ENCODE measurements around the gene ATXN7L3B. TPM values are rescaled to one million over a fixed set of nuclear protein-coding genes. Genes with fewer than 3 reads are reported as not detected.

ATXN7L3B gene
- total and polyA plus RNA-seq, 2 experiments from 2014 or later = 14.0 to 40.8 TPM

- no peak for TF ChIP-seq ZNF331 (CRISPR knock-in tag; IDR thresholded peaks at IDR 0.05; ENCODE audit: low read depth)
Measured at GRCh38 chr12:74584483-74585062, 46.9 kb downstream of the ATXN7L3B start (continued).

- Histone ChIP-seq H3K4me3 (no peak overlapping the region), H3K79me2 (replicated peaks; ENCODE audit: insufficient read depth) (no peaks in the 10 kb centered on the region), H3K4me1 (ENCODE audit: insufficient read depth) (peaks cover 9% of the 10 kb centered on the region), H3K27me3 (ENCODE audit: insufficient read depth) (no peaks in the 10 kb centered on the region), H3K27ac (ENCODE audit: low read depth) (no peak overlapping the region), H2AFZ (no peak overlapping the region), H3K9me2 (ENCODE audit: insufficient read depth) (no peaks in the 10 kb centered on the region), H3K4me2 (no peak overlapping the region), H3K36me3 (ENCODE audit: insufficient read depth) (no peaks in the 10 kb centered on the region), H3F3A (replicated peaks; ENCODE audit: low read depth) (no peaks in the 10 kb centered on the region), H4K20me1 (replicated peaks; ENCODE audit: insufficient read depth) (no peaks in the 10 kb centered on the region)
- H3K27ac Mint-ChIP-seq = no peak overlapping the region
- H3K27me3 Mint-ChIP-seq (ENCODE audit: insufficient read depth, low read depth, poor library complexity) = peaks cover 3% of the 10 kb centered on the region
- H3K4me1 Mint-ChIP-seq = peaks cover 7% of the 10 kb centered on the region; the same call in 2 of the 3 replicates
- no peak for DNase-seq (ENCODE audit: low spot score)
- no peak for TF ChIP-seq JUNB (IDR thresholded peaks at IDR 0.05; ENCODE audit: unreplicated experiment)
- no peak for TF ChIP-seq ZNF462 (CRISPR knock-in tag; IDR thresholded peaks at IDR 0.05)
- no peak for TF ChIP-seq ZNF114 (CRISPR knock-in tag; IDR thresholded peaks at IDR 0.05)
- TF ChIP-seq CREB1 (CRISPR knock-in tag; IDR thresholded peaks at IDR 0.05; ENCODE audit: low read depth) = no peak
- TF ChIP-seq ETS1 (IDR thresholded peaks at IDR 0.05) = no peak
- TF ChIP-seq CTCF (conservative IDR thresholded peaks at IDR 0.05; ENCODE audit: low read depth in 2 of 2) = no peak
- no peak for TF ChIP-seq POLR2AphosphoS5 (IDR thresholded peaks at IDR 0.05; ENCODE audit: low read depth)
- no peak for TF ChIP-seq EZH2phosphoT487 (IDR thresholded peaks at IDR 0.05; ENCODE audit: unreplicated experiment)
- TF ChIP-seq STAT1 (IDR thresholded peaks at IDR 0.05; ENCODE audit: unreplicated experiment) = no peak
- no peak overlapping the region for H3K4me3 Mint-ChIP-seq
- no peak for ATAC-seq
- no peaks in the 10 kb centered on the region for H3K9me3 Mint-ChIP-seq
- H3K36me3 Mint-ChIP-seq (ENCODE audit: low read depth) = no peaks in the 10 kb centered on the region
Measured at GRCh38 chr12:74586251-74586650, 48.6 kb downstream of the ATXN7L3B start.

Measured in GM23338 (cell line).